ENCODE measurements around the gene DPCD.

GRCh38 chr10:101561068-101561915 is 26.8 kb upstream of the DPCD start:
- TF ChIP-seq EP300 (IDR thresholded peaks at IDR 0.05) (no peak), POLR2A (IDR thresholded peaks at IDR 0.05; ENCODE audit: low read depth) (no peak), CTCF (IDR thresholded peaks at IDR 0.05) (no peak), POLR2AphosphoS5 (IDR thresholded peaks at IDR 0.05) (no peak)
